ENCODE results near the gene PERCC1.

GRCh38 chr16:1457489-1458245, 26.8 kb downstream of the PERCC1 start:
- TF ChIP-seq CTCF (IDR thresholded peaks at IDR 0.05) (no peak), POLR2A (IDR thresholded peaks at IDR 0.05) (no peak)
